ENCODE measurements around the gene LRRC1. TPM values are rescaled to one million over a fixed set of nuclear protein-coding genes. Genes with fewer than 3 reads are reported as not detected.

Gene LRRC1
- total RNA-seq, 1 experiment from 2014 or later: 10.3 TPM

DNA sequence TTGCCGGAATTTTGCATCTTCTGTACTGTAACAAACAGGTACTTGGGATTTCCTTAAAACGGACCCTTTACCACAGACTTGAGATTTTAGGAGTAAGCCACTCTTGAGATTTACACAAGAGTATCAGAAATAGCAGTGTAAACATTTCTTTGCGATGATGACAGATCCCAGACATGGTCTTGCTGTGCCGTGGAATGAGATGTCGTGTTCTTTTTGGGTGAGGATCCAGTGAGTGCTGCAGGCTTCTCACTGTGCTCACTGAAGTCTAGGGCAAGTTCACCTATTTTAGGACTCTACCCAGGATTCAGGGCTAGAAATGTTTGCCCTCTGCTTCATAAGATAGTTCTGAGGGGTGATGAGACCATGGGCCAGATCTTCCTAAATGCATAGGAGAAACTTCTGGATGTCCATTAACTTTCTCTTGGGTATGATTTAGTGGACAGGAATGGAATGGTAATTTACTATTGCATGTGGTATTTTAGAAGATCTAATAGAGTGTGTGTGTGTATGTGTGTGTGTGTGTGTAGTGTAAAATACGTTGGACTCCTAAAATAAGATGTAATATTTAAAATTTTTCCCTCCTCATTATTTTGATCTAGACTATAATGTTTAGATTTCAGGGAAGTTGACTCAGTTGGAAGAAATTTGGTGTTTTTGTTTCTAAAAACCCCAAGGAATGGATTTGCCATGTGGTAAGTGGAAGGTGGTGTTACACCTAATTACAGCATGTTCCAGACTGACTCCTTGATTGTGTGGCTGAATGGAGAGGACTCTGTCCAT is 8.5 kb downstream of the LRRC1 start:
- Histone ChIP-seq H3K79me2 (ENCODE audit: insufficient read depth, low read length) (peaks cover 3% of the 10 kb centered on the region; the same call in 1 of the 2 replicates), H2BK5ac (ENCODE audit: insufficient read length, low read length) (no peak overlapping the region), H3K23me2 (ENCODE audit: insufficient read length, low read depth, low read length, poor library complexity, severe bottlenecking) (no peaks in the 10 kb centered on the region)

More for the DNA sequence above, 8.5 kb downstream of the LRRC1 start:
- Histone ChIP-seq H2AK5ac (ENCODE audit: insufficient read length, low read length) (no peak overlapping the region), H2BK12ac (ENCODE audit: insufficient read length, low read depth, low read length) (no peak overlapping the region), H4K91ac (ENCODE audit: insufficient read length, low read depth, low read length) (no peak overlapping the region), H3K9ac (ENCODE audit: extremely low read depth, insufficient read length, low read length) (no peak overlapping the region), H2AFZ (ENCODE audit: low read length) (no peak overlapping the region), H3K18ac (ENCODE audit: insufficient read length, low read depth, low read length) (no peak overlapping the region), H3K4me1 (ENCODE audit: insufficient read depth, low read length) (peaks cover 2% of the 10 kb centered on the region; the same call in 1 of the 2 replicates), H2BK20ac (ENCODE audit: low read depth, low read length, poor library complexity, severe bottlenecking) (no peak overlapping the region), H3K9me3 (ENCODE audit: control insufficient read depth, low read depth, low read length) (no peaks in the 10 kb centered on the region), H4K5ac (ENCODE audit: insufficient read length, low read depth, low read length) (no peak overlapping the region), H3K27me3 (ENCODE audit: insufficient read depth, low read length) (no peaks in the 10 kb centered on the region), H3K14ac (ENCODE audit: insufficient read depth, low read length) (no peak overlapping the region), H2BK15ac (ENCODE audit: low read depth, low read length) (no peak overlapping the region), H4K8ac (replicated peaks; ENCODE audit: insufficient read length, low read depth, low read length) (no peak overlapping the region), H3K27ac (ENCODE audit: insufficient read length, low read depth, low read length) (no peak overlapping the region), H3T11ph (ENCODE audit: low read length) (no peak overlapping the region), H3K79me1 (ENCODE audit: insufficient read depth, low read depth, low read length, poor library complexity, severe bottlenecking) (no peaks in the 10 kb centered on the region), H3K56ac (ENCODE audit: insufficient read length, low read depth, low read length) (no peak overlapping the region), H3K4ac (ENCODE audit: low read depth, low read length) (no peak overlapping the region), H4K20me1 (ENCODE audit: control insufficient read depth, insufficient read depth, insufficient read length) (no peaks in the 10 kb centered on the region), H3K4me2 (ENCODE audit: insufficient read depth, insufficient read length, low read length) (no peak overlapping the region), H3K23ac (ENCODE audit: insufficient read length, low read depth, low read length) (no peak overlapping the region), H2BK120ac (ENCODE audit: low read depth, low read length, poor library complexity, severe bottlenecking) (no peak overlapping the region)
- Mint-ChIP-seq H3K4me1 (peaks cover 21 to 22% of the 10 kb centered on the region in 2 experiments), H3K27me3 (ENCODE audit: low read depth) (0 out of 2 replicates have a peak, but pooled peaks cover 3% of the 10 kb centered on the region), H3K36me3 (ENCODE audit: insufficient read depth in 1 of 3, low read depth in 3 of 3) (no peaks in the 10 kb centered on the region), H3K9me3 (no peaks in the 10 kb centered on the region), H3K27ac (no peak overlapping the region), H3K4me3 (no peak overlapping the region)
- WGBS (ENCODE audit: extremely low coverage, insufficient read length, low lambda C conversion rate): no CpG with 5 or more reads among the region's 6 CpGs
- no peak for TF ChIP-seq CTCF (conservative IDR thresholded peaks at IDR 0.05)
- DNase-seq: no peak

Data from H9 (cell line).